Hematopoietic multipotent progenitor cell treated with erythropoietin and hydrocortisone succinate and interleukin-3 and kit ligand, for 4 days (in vitro differentiated cells): ENCODE results near the gene TMEM167A.

ENCODE experiments used
- DNase-seq: peaks from one replicate; pipeline ENCODE4 v3.0.0-alpha.2; 2015

Gene TMEM167A

GRCh38 chr5:83034528-83035207, 42.5 kb downstream of the TMEM167A start:
- DNase-seq = peak; percentile 76

GRCh38 chr5:83034036-83034435, 43.2 kb downstream of the TMEM167A start:
- DNase-seq = no peak

GRCh38 chr5:83031381-83031780, 45.8 kb downstream of the TMEM167A start:
- no peak for DNase-seq

GRCh38 chr5:83029912-83030311, 47.3 kb downstream of the TMEM167A start:
- DNase-seq = peak; percentile 16

- peak; percentile 70 for DNase-seq
Measured at GRCh38 chr5:83026930-83027687, 50.1 kb downstream of the TMEM167A start.

- no peak for DNase-seq
Measured at GRCh38 chr5:83026516-83026915, 50.7 kb downstream of the TMEM167A start.

GRCh38 chr5:83025690-83026478, 51.3 kb downstream of the TMEM167A start:
- DNase-seq = no peak

- no peak for DNase-seq
Measured at GRCh38 chr5:83022334-83022733, 54.9 kb downstream of the TMEM167A start.

- DNase-seq = no peak
Measured at GRCh38 chr5:83015676-83016075, 61.5 kb downstream of the TMEM167A start.

GRCh38 chr5:83011985-83012384, 65.2 kb downstream of the TMEM167A start:
- no peak for DNase-seq

- DNase-seq = no peak
Measured at GRCh38 chr5:83009408-83009807, 67.8 kb downstream of the TMEM167A start.

- DNase-seq = no peak
Measured at GRCh38 chr5:83007755-83008154, 69.4 kb downstream of the TMEM167A start.

- DNase-seq = no peak
Measured at GRCh38 chr5:83006683-83007283, 70.4 kb downstream of the TMEM167A start.

- DNase-seq = no peak
Measured at GRCh38 chr5:83003791-83004190, 73.4 kb downstream of the TMEM167A start.
